ENCODE results near the gene UBALD1.

Gene UBALD1

GRCh38 chr16:4614571-4615383, at the start of gene UBALD1:
Gene UBALD1 (minus strand): TSS chr16:4614888. CDS start chr16:4614797, 91 bp downstream.
- Histone ChIP-seq H3K4me1 (ENCODE audit: insufficient read depth, low read length, severe bottlenecking) (peaks cover 48% of the 10 kb centered on the region), H3K27ac (ENCODE audit: low read depth, low read length, poor library complexity, severe bottlenecking) (peak within 1 kb of the TSS; percentile 91), H3K4me3 (ENCODE audit: low read depth, low read length, poor library complexity, severe bottlenecking) (peak within 1 kb of the TSS; percentile 80), H3F3A (ENCODE audit: insufficient read depth, low read length) (no peaks in the 10 kb centered on the region), H3K4me2 (ENCODE audit: low read length) (peak within 1 kb of the TSS; percentile 91), H3K9me2 (ENCODE audit: low read depth, low read length) (no peaks in the 10 kb centered on the region), H3K9me3 (ENCODE audit: low read length) (no peaks in the 10 kb centered on the region), H4K20me1 (ENCODE audit: insufficient read depth, low read length) (no peaks in the 10 kb centered on the region), H3K27me3 (ENCODE audit: insufficient read depth, low read length) (no peaks in the 10 kb centered on the region), H3K9ac (ENCODE audit: low read length) (peak within 1 kb of the TSS; percentile 88), H3K79me2 (ENCODE audit: insufficient read depth, low read length) (no peaks in the 10 kb centered on the region), H3K36me3 (ENCODE audit: insufficient read depth, low read length) (0 out of 2 replicates have a peak, but pooled peaks cover under 1% of the 10 kb centered on the region), H2AFZ (ENCODE audit: low read length) (no peak within 1 kb of the TSS)
- no peak for TF ChIP-seq EZH2 (IDR thresholded peaks at IDR 0.05; ENCODE audit: borderline replicate concordance, low read length)
- TF ChIP-seq CTCF (IDR thresholded peaks at IDR 0.05; ENCODE audit: low read length) = no peak

- no peaks in the 10 kb centered on the region for H3K9me3 ChIP-seq (ENCODE audit: low read length)
- no peak overlapping the region for H3K27ac ChIP-seq (ENCODE audit: low read depth, low read length, poor library complexity, severe bottlenecking)
- no peaks in the 10 kb centered on the region for H3K79me2 ChIP-seq (ENCODE audit: insufficient read depth, low read length)
- H3K9me2 ChIP-seq (ENCODE audit: low read depth, low read length) = no peaks in the 10 kb centered on the region
- no peaks in the 10 kb centered on the region for H3F3A ChIP-seq (ENCODE audit: insufficient read depth, low read length)
- TF ChIP-seq CTCF (IDR thresholded peaks at IDR 0.05; ENCODE audit: low read length) (no peak), EZH2 (IDR thresholded peaks at IDR 0.05; ENCODE audit: borderline replicate concordance, low read length) (no peak)
- peaks cover 36% of the 10 kb centered on the region for H3K36me3 ChIP-seq (ENCODE audit: insufficient read depth, low read length)
- H3K4me2 ChIP-seq (ENCODE audit: low read length) = no peak overlapping the region
- no peak overlapping the region for H3K4me3 ChIP-seq (ENCODE audit: low read depth, low read length, poor library complexity, severe bottlenecking)
- no peaks in the 10 kb centered on the region for H4K20me1 ChIP-seq (ENCODE audit: insufficient read depth, low read length)
- no peak overlapping the region for H3K9ac ChIP-seq (ENCODE audit: low read length)
- H3K27me3 ChIP-seq (ENCODE audit: insufficient read depth, low read length) = no peaks in the 10 kb centered on the region
- H3K4me1 ChIP-seq (ENCODE audit: insufficient read depth, low read length, severe bottlenecking) = peaks cover 19% of the 10 kb centered on the region
- no peak overlapping the region for H2AFZ ChIP-seq (ENCODE audit: low read length)
Observed at GRCh38 chr16:4663777-4664465, 49.2 kb upstream of the UBALD1 start.

GRCh38 chr16:4663465-4663776, 48.7 kb upstream of the UBALD1 start:
- H3K79me2 ChIP-seq (ENCODE audit: insufficient read depth, low read length) = no peaks in the 10 kb centered on the region
- peaks cover 31% of the 10 kb centered on the region for H3K36me3 ChIP-seq (ENCODE audit: insufficient read depth, low read length)
- no peak for TF ChIP-seq EZH2 (IDR thresholded peaks at IDR 0.05; ENCODE audit: borderline replicate concordance, low read length)
- no peak for TF ChIP-seq CTCF (IDR thresholded peaks at IDR 0.05; ENCODE audit: low read length)
- no peak overlapping the region for H2AFZ ChIP-seq (ENCODE audit: low read length)
- H3K4me2 ChIP-seq (ENCODE audit: low read length) = no peak overlapping the region
- no peaks in the 10 kb centered on the region for H4K20me1 ChIP-seq (ENCODE audit: insufficient read depth, low read length)
- H3K4me1 ChIP-seq (ENCODE audit: insufficient read depth, low read length, severe bottlenecking) = peaks cover 19% of the 10 kb centered on the region
- no peaks in the 10 kb centered on the region for H3F3A ChIP-seq (ENCODE audit: insufficient read depth, low read length)
- no peak overlapping the region for H3K27ac ChIP-seq (ENCODE audit: low read depth, low read length, poor library complexity, severe bottlenecking)
- no peaks in the 10 kb centered on the region for H3K9me3 ChIP-seq (ENCODE audit: low read length)
- no peaks in the 10 kb centered on the region for H3K27me3 ChIP-seq (ENCODE audit: insufficient read depth, low read length)
- no peak overlapping the region for H3K4me3 ChIP-seq (ENCODE audit: low read depth, low read length, poor library complexity, severe bottlenecking)
- no peak overlapping the region for H3K9ac ChIP-seq (ENCODE audit: low read length)
- H3K9me2 ChIP-seq (ENCODE audit: low read depth, low read length) = no peaks in the 10 kb centered on the region
